ENCODE data around the gene SPHK2.
"Not testable (repeated sequence)": the region's sequence is repeated elsewhere in the genome, so short reads cannot be mapped to it uniquely, and the experiment has no call there.

SPHK2 gene

DNA sequence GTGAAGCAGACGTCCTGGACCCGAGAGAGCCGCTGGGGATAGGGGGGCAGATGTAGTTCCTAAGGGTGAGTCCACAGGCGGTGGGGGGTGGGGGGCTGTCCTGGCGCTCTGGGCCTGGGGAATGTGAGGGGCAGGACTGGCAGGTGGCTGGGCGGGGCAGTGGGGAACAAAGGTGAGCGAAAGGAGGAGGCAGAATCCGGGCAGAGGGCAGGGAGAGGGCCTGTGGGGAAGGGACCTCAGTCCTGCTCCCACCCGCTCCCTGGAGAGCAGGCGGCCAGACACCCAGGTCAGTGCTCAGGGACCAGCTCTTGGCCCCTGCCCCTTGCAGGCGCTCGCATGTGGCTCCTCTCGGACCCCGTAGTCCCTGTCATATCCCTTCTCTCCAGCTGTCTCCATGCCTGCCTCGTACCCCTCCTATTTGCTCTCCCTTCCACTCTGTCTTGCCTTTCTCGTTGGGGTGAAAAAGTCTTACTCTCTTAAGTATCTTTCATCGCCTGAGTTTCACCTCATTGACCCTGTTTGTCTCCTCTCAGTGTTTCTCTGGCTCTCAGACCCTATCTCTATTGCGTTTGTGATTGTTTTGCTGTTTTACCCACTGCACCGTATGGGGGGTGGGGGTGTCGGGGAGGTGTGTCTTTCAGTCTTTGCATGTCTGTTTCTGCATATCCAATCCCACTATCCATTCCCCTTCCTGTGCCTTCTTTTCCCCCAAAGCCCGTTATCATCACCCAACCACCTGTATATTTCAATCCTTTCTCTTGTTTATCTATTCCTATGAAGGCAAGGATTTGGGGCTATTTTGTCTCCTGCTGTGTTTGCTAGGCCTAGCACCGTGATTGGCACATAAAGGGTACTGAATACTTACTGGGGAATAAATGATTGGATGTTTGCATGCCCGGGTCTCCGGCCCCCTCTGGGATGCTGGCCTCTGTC, 5.8 kb downstream of the SPHK2 start:
- no peak for FAIRE-seq

DNA sequence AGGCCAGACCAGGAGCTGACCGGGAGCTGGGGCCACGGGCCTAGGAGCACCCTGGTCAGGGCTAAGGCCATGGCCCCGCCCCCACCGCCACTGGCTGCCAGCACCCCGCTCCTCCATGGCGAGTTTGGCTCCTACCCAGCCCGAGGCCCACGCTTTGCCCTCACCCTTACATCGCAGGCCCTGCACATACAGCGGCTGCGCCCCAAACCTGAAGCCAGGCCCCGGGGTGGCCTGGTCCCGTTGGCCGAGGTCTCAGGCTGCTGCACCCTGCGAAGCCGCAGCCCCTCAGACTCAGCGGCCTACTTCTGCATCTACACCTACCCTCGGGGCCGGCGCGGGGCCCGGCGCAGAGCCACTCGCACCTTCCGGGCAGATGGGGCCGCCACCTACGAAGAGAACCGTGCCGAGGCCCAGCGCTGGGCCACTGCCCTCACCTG, 6.6 kb downstream of the SPHK2 start:
- FAIRE-seq, result no peak

DNA sequence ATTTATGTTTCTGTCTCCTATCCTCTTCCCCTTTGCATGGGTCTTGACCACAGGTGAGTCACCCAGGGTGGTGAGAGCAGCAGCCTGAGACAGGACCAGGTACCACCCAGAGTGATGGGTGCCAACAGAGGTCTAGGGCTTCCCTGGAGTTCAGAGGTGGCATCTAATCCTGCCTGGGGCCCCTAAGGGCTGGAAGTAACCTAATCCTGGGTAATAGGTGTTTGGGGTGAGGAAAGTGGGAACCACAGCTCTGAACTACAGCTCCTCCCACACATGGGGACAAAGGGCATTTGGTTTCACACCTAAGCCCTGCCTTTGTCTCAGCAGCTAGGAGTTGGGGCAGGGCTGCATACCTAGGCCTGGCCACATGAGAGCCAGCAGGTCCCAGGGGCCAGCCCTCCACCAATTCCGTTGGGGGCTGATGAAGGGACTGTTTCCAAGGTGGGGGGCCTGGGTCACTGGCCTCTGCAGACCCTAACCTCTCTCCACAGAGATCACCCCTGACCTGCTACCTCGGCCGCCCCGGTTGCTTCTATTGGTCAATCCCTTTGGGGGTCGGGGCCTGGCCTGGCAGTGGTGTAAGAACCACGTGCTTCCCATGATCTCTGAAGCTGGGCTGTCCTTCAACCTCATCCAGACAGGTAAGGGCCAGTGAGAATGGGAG, 8.0 kb downstream of the SPHK2 start:
- no peak for FAIRE-seq

DNA sequence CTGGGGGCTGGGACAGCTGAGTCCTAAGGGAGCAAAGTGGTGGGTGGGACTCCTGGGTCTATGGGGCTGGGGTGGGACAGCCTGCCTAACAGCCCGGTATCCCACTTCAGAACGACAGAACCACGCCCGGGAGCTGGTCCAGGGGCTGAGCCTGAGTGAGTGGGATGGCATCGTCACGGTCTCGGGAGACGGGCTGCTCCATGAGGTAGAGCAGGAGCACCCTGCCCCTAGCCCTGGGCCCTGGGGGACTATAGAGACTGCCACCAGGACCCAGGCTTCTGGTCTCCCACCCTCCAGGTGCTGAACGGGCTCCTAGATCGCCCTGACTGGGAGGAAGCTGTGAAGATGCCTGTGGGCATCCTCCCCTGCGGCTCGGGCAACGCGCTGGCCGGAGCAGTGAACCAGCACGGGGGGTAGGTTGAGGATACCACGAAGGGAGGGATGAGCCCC, 8.6 kb downstream of the SPHK2 start:
- no peak for FAIRE-seq

DNA sequence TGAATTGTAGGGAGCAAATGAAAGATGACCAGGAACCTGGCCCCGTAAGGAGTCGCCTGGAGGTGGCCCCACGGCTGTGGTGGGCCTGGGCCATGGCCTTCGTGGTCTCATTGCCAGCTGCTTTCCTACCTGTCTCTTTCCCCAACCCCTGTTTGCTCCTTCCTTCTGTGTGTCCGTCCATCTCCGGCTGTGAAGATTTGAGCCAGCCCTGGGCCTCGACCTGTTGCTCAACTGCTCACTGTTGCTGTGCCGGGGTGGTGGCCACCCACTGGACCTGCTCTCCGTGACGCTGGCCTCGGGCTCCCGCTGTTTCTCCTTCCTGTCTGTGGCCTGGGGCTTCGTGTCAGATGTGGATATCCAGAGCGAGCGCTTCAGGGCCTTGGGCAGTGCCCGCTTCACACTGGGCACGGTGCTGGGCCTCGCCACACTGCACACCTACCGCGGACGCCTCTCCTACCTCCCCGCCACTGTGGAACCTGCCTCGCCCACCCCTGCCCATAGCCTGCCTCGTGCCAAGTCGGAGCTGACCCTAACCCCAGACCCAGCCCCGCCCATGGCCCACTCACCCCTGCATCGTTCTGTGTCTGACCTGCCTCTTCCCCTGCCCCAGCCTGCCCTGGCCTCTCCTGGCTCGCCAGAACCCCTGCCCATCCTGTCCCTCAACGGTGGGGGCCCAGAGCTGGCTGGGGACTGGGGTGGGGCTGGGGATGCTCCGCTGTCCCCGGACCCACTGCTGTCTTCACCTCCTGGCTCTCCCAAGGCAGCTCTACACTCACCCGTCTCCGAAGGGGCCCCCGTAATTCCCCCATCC, 9.4 kb downstream of the SPHK2 start:
- FAIRE-seq, result no peak

DNA sequence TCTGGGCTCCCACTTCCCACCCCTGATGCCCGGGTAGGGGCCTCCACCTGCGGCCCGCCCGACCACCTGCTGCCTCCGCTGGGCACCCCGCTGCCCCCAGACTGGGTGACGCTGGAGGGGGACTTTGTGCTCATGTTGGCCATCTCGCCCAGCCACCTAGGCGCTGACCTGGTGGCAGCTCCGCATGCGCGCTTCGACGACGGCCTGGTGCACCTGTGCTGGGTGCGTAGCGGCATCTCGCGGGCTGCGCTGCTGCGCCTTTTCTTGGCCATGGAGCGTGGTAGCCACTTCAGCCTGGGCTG, 9.9 kb downstream of the SPHK2 start:
- FAIRE-seq, result no peak

DNA sequence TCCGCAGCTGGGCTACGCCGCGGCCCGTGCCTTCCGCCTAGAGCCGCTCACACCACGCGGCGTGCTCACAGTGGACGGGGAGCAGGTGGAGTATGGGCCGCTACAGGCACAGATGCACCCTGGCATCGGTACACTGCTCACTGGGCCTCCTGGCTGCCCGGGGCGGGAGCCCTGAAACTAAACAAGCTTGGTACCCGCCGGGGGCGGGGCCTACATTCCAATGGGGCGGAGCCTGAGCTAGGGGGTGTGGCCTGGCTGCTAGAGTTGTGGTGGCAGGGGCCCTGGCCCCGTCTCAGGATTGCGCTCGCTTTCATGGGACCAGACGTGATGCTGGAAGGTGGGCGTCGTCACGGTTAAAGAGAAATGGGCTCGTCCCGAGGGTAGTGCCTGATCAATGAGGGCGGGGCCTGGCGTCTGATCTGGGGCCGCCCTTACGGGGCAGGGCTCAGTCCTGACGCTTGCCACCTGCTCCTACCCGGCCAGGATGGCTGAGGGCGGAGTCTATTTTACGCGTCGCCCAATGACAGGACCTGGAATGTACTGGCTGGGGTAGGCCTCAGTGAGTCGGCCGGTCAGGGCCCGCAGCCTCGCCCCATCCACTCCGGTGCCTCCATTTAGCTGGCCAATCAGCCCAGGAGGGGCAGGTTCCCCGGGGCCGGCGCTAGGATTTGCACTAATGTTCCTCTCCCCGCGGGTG, 10.4 kb downstream of the SPHK2 start:
- FAIRE-seq, result peak; percentile 98

DNA sequence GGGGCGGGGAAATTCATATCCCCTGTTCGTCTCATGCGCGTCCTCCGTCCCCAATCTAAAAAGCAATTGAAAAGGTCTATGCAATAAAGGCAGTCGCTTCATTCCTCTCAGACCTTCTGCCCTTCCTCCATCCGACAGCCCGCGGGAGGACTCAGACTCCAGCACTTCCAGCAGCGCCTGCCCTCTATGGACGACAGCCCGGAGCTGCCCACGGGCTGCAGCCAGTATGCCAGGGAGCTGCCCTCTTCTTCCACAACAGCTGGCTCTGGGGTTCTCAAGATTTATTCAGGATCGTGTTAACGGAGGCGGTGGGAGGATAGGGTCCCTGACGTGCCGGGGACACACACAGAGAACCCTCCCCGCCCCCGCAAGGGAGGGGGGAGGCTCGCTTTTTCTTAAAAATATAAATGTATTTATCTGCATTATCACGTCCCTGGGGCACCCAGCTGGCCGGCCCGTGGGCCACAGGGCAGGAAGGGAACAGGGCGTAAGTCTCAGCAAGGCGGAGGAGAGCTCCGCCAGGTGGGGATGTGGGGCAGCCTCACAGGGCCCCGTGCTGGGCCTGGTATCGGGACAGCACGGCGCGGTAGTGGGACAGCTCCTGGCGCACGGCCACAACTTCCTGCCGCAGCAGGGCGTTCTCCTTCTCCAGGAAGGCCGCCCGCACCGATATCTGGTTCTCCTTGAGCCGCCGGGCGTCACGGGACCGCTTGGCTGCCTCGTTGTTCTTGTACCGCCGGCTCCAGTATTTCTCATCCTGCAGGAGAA, 11.2 kb downstream of the SPHK2 start:
- FAIRE-seq, result no peak

DNA sequence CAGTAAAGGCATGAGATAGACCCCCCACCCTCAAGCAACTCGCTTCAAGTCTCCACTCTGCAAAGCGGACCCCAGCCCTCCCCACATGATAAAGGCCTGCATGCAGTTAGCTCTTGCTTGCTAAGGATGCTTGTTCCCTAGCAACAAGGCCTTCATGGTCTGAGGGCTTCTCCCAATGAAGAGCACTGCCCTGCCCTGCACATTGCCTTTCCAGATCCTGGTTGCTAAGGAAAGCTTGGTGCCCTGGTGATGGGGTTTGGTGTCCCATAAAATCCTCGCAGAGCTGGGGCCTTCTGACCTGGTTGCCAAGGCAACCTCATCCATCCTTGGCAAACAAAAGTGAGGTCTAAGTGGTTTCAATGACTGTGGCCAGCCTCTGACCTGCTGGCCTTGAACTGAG, 11.9 kb downstream of the SPHK2 start:
- FAIRE-seq, result no peak

DNA sequence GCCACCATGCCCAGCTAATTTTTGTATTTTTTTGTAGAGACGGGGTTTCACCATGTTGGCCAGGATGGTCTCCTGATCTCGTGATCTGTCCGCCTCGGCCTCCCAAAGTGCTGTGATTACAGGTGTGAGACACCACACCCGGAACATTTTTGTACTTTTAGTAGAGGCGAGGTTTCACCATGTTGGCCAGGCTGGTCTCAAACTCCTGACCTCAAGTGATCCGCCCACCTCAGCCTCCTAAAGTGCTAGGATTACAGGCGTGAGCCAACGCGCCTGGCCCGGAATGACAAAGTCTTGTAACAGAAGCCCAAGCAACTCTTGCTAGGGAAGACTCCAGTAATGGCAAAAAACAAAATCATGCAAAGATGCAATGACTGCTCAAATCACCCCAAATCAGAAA, 13.0 kb downstream of the SPHK2 start:
- FAIRE-seq, result not testable (repeated sequence)

DNA sequence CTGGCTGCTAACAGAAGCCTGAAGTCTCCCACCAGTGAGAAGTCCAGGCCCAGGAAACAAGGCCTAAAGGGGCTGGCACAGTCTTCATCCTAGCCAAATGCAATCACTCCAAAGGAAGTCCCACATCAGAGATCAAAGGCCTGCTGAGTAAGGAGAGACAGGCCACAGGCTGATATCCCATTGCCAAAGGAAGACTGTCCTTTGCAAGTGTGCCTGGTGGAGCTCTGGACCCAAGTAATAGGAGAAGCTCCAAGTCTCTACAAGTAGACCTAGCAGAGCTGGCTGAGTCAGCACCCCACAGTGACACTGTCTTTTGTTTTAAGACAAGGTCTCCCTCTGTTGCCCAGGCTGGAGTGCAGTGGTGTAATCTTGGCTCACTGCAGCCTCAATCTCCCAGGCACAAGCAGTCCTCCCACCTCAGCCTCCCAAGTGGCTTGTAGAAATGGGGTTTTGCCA, 13.4 kb downstream of the SPHK2 start:
- FAIRE-seq, result no peak

DNA sequence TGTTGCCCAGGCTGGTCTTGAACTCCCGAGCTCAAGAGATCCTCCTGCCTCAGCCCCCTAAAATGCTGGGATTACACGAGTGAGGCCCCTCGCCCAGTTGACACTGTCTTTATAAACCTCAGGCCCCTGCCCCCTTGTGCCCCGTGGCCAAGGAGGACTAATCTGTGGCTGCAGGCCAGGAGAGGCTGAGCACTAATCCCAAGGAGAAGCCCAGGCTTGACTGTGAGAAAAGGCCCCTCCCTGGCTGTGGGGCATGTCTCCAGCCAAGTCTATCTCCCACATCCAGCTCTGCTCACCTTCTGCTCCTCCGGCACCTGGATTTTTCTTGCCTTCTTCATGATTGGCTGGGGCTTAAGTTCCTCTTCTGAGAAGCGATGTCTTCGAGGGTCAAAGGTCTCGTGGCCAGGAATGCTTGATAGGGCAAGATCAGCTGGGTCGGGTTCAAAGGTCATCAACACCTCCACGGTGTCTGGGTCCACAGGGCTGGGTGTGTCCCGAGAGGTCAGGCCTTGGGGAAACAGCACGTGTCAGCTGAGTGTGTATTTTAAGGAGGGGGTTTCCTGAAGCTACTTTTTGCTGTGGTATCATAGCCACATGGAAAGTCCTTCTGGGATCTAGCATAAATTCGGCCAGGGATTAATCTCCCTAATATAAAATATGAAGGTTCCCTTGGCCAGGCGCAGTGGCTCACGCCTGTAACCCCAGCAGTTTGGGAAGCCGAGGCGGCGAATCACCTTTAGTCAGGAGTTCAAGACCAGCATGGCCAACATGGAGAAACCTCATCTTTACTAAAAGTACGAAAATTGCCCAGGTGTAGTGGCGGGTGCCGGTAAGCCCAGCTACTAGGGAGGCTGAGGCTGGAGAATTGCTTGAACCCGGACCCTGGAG, 14.1 kb downstream of the SPHK2 start:
- no peak for FAIRE-seq

DNA sequence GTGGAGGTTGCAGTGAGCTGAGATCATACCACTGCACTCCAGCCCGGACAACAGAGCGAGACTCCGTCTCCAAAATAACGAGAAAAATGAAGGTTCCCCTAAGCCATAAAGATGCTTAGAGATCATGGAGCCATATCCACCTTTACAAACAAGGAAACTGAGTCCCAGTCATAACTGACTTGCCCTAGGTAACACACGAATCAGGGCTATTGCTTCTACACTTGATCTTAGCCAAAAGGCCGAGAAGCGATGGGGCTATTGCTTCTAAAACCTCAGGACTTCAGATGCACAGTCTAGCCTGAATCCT, 14.7 kb downstream of the SPHK2 start:
- FAIRE-seq, result no peak

DNA sequence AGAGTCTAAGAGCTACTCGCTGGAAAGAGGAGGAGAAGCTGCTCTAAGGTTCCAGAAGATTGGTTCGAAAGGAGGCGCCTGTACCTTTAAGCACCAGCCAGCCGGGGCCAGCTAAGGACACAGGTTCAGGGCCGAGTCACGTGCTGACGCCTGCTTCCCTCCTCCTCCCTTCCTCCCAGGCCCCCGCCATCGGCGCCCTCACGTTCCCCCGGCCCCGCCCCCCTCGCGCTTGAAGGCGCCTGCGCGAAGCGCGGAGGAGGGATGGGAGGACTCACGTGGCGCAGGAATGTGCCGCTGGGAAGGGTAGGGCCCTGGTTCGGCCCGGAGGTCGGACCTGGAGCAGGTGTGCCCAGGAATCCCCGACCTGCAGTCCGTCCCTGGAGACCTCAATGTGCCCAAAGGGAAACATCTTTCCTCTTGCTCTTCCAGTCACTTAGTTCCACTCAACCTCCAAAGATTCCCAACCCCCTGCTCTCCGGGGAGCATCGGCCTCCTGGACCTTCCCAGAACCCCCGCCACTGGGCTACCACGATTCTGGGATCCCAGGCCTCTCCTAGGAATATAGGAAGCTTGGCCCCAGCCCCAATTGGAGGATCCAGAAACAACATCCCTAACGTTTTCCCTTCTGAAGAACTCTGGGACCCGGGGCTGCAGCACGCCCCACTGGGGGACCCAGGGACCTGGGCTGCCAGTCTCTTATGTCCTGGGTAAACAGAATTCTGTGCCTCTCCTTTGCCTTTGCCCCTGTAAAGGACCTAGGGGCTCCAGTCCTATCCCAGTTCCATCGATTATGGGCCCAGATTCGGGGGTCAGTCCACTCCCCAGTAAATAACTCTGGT, 15.3 kb downstream of the SPHK2 start:
- FAIRE-seq, result peak; percentile 96

DNA sequence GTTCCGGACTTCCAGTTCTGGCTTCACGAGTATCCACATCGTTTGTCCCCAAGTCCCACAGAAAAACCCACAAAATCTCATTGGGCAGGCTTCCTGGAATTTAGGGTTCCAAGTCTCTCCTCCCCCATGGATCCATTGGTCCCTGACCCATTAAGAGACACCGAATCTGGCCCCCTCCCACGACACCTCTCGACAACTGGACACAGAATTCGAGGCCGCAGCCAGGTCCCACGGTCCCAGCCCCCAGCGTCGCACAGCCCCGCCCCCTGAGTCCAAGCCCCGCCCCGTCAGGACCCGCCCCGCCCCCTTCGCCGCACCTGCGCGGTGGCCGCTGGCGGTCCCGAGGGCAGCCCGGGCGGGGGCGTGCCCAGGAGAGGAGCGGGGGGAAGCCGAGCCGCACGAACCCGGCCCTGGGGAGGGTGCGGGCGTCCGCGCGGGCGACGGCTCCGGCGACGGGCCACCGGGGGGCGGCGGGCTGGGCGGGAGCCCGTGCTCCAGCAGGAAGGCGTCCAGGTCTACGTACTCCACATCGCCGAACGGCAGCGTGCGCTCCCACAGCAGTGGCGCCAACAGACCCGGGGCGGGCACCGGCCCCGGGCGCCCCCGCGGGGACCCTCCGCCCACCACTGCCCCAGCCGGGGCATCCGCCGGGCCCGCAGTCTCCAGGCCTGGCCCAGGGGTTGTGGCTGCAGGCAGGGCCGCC, 16.1 kb downstream of the SPHK2 start:
- no peak for FAIRE-seq

DNA sequence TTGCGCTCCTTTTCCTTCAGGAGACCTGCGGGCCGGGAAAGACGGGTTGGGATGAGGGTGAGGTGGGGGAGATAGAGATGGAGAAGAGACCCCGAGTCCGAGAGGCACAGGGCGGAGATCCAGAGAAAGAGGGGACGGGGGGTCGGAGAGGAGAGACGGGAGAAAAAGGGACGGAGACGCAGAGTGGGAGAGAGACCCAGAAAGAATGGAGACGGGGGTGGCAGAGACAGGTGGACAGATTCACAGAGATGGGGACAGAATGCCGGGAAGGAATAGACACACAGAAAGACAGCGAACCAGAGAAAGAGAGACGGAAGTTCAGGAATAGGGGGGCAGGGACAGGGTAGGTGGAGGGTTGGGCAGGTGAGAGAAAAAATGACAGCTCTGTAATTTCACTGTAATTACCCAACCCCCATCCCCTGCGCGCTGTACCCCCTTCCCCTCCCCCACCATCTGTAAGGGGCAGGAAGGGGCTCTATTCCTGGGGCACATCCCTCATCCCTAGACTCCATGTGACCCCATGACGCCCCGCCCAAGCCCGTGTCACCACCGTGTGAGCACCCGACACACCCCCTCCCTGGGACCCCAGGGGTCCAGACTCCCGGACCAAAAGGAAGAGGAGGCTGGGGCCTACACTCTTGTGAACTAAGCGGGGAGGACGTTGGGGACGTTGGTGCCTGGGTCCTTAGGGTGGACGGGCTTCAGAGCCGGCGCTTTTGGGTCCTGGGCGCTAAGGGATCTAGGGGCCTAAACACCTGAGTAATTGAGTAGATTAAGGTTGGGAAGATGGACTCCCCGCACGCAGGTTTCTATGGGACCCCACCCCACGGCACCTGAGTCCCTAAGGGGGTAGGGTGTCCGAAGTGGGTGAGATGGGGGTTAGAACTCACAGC, 16.9 kb downstream of the SPHK2 start:
- no peak for FAIRE-seq

DNA sequence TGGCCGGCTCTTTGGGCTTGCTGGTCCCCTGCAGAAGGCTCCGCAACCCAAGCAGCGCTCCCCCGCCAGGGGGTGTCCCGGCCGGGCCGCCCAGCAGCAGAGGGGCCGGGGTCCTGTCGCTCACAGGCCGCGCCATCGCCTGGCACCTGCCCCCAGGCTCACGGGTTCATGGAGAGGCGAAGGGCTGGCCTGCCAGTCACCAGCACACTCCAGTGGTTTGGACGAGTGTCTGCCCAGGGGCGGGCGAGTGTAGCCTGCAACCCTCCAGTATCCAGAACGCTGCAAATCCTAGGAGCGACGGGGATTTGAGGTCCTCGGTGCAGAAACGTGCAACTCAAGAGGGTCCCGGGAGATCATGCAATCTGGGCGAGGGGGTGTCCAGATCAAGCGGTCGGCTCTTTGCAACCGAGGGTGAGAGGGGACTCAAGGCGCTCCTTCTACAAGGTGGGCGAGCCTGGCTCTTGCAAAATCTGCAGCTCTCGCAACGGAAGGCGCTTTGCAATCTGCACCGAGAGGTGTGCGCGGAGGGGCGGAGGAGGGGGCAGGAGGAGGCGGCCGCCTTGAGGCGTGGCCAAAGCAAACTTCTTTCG, 17.6 kb downstream of the SPHK2 start, which contains the start of gene DBP:
TSS of gene DBP (minus strand) at position 521 of the 590 bp plus-strand sequence. CDS start at position 136, 385 bp downstream.
- no peak for FAIRE-seq

DNA sequence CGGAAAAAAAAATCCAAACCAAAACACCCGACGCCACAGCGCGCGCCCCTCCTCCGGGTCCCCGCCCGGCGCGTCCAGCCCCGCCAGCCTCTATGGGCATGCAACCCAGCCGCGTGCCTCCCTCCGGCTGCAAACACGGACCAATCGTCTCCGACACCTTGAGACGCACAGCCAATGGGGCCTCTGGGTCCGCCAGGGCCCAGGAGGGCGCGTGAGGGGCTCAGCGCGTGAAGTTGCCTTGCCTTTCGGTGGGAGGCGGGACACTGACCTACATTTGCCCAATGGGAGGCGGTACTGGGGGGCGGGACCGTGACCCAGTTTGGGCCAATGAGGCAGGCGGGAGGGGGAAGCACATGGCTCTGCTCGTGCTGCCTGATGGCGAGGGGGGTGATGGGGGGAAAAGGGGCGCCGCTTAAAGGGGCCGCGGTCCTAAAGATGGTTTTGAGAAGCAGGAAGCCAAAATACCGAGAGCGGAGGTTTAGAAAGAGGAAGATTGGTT, 18.2 kb downstream of the SPHK2 start:
- FAIRE-seq, result peak; percentile 97

Measured in G401.6 (cell line).